ENCODE measurements around the gene HNMT. TPM values are rescaled to one million over a fixed set of nuclear protein-coding genes. Genes with fewer than 3 reads are reported as not detected.

Gene HNMT
- total and polyA plus RNA-seq, 2 of the 8 experiments (the other 6 are each of a cell fraction or from before 2014, with no cell fraction given) = 1.6 to 3.6 TPM

DNA sequence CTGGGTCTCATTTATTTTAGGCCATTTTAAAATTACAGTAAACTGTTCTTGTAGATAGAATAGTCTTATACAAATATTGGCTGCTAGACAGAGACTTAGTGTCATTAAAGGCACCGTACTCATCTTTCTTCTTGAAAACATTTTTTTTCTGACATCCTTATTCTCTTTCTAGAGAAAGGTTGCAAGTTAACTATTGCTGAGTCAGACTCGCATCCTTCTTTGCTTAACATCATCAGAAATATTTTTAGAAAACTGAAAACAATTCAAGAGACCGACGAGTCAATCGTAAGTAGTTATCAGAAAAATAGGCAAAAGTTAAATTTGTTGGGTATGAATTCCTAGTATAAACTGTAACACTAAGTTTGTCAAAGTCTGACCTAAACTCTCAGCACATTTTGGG, 72.2 kb downstream of the HNMT start:
- Histone ChIP-seq H3K14ac (ENCODE audit: insufficient read length) (no peak overlapping the region), H4K8ac (ENCODE audit: extremely low read depth, insufficient read depth, low read length) (no peak overlapping the region), H2BK20ac (ENCODE audit: low read length) (no peak overlapping the region), H3K4me3 (ENCODE audit: extremely low read depth in 1 of 4, insufficient read depth in 2 of 4, low read depth in 3 of 4, low read length in 4 of 4) (no peak overlapping the region), H2BK15ac (ENCODE audit: low read length) (no peak overlapping the region), H3K4me2 (ENCODE audit: insufficient read depth in 1 of 2, low read depth in 2 of 2, low read length in 2 of 2) (no peak overlapping the region), H2BK120ac (replicated peaks; ENCODE audit: low read depth, low read length) (no peak overlapping the region), H2BK5ac (ENCODE audit: low read depth, low read length) (no peak overlapping the region), H3K36me3 (ENCODE audit: control insufficient read depth in 2 of 4, insufficient read depth in 4 of 4, low read length in 3 of 4) (no peaks in the 10 kb centered on the region), H4K91ac (replicated peaks; ENCODE audit: insufficient read length, low read length) (no peak overlapping the region), H3K9me3 (ENCODE audit: insufficient read depth in 2 of 2, low read depth in 1 of 2, low read length in 1 of 2) (no peaks in the 10 kb centered on the region), H3K9ac (replicated peaks in 1 of 4; ENCODE audit: extremely low read depth in 1 of 4, low read depth in 3 of 4, low read length in 3 of 4) (no peak overlapping the region), H3K23ac (ENCODE audit: insufficient read length) (no peak overlapping the region), H3K56ac (replicated peaks; ENCODE audit: insufficient read length, low read depth, low read length) (no peak overlapping the region), H2AFZ (ENCODE audit: low read length) (no peak overlapping the region), H3K79me1 (ENCODE audit: low read depth, low read length) (no peaks in the 10 kb centered on the region), H3K79me2 (ENCODE audit: control insufficient read depth in 1 of 2, insufficient read depth in 2 of 2, low read length in 2 of 2) (no peaks in the 10 kb centered on the region), H3K4ac (replicated peaks; ENCODE audit: insufficient read length, low read depth, low read length) (no peak overlapping the region), H2BK12ac (ENCODE audit: low read depth, low read length) (no peak overlapping the region), H3K27ac (ENCODE audit: low read depth, low read length) (no peak overlapping the region), H4K20me1 (replicated peaks in 1 of 2; ENCODE audit: control insufficient read depth in 1 of 2, insufficient read depth in 2 of 2, low read length in 2 of 2) (peaks cover 0 to 2% of the 10 kb centered on the region in 2 experiments), H2AK5ac (ENCODE audit: low read depth, low read length) (no peak overlapping the region), H3K18ac (ENCODE audit: extremely low read depth, low read length) (no peak overlapping the region), H4K5ac (ENCODE audit: insufficient read length, low read depth, low read length) (no peak overlapping the region), H3K27me3 (replicated peaks in 1 of 4; ENCODE audit: control insufficient read depth in 3 of 4, extremely low read depth in 1 of 4, insufficient read depth in 3 of 4, low read length in 3 of 4) (no peaks in the 10 kb centered on the region), H3K4me1 (replicated peaks in 1 of 4; ENCODE audit: control insufficient read depth in 3 of 4, insufficient read depth in 4 of 4, low read length in 3 of 4) (no peaks in the 10 kb centered on the region), H3K23me2 (ENCODE audit: low read depth, low read length) (no peaks in the 10 kb centered on the region)
- 94% methylated on average over 5 of the region's 5 CpGs; no CpG with 5 or more reads in 1 of the 2 experiments for WGBS, 2 experiments (ENCODE audit: extremely low coverage in 1 of 2, insufficient coverage in 1 of 2, insufficient read length in 1 of 2, insufficient replicate concordance in 2 of 2, low coverage in 1 of 2, low lambda C conversion rate in 2 of 2, missing lambda C conversion rate in 1 of 2)
- no peak for FAIRE-seq
- ChIA-PET POLR2A (ENCODE audit: partially characterized antibody) (no interaction called here), CTCF (ENCODE audit: partially characterized antibody) (no interaction called here)
- DNase-seq (ENCODE audit: low read depth in 1 of 2, low spot score in 2 of 2) = no peak
- no peak for TF ChIP-seq SIRT6 (IDR thresholded peaks at IDR 0.05; ENCODE audit: low read length)
